ENCODE results near the gene GIMAP8.

GIMAP8 gene

DNA sequence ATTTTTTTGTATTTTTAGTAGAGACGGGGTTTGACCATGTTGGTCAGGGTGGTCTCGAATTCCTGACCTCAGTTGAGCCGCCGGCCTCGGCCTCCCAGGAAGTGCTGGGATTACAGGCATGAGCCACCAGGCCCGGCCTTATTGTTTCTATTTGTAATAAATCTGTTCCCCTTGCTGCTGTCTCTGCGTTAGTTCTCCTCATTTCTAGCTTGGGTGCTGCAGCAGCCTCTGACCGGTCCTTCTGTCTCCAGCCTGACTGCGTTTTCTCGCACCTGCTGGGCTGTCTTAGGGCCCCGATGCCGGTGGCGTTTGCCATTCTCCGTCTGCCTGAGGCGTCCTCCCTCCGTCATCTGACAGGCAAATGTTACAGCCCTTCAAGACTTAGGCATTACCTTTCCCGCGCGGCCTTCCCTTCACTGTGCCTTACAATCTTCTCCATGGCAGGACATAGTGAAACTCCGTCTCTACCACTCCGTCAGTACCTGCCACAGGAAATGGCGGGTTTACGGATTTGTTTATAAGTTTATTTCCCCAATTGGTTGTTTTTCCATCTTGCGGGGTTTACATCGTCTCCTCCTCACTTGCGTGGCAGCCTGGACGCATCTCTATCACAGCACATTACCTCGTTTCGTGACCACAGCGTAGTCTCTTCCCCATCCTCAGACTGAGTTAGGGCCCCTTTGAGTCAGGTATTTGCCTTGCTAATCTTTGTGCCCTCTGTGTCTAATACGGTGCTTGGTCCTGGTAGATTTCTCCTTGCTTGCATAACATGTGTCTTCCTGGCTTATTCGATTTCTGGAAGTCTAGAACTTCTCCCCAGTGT is 2.3 kb upstream of the GIMAP8 start:
- Histone ChIP-seq H3K9me3 (ENCODE audit: control insufficient read depth, insufficient read depth, low read depth, low read length) (no peaks in the 10 kb centered on the region), H3K36me3 (ENCODE audit: control insufficient read depth in 2 of 2, insufficient read depth in 1 of 2, low read length in 2 of 2) (no peaks in the 10 kb centered on the region), H3K4me3 (ENCODE audit: low read depth, low read length) (no peak overlapping the region), H3K27ac (ENCODE audit: extremely low read depth, low read depth, low read length) (no peak overlapping the region), H3K4me1 (ENCODE audit: control insufficient read depth, insufficient read depth, low read length) (no peaks in the 10 kb centered on the region)
- ChIA-PET POLR2A (no interaction called here), CTCF (interaction anchor here (0.6 to 1.7 kb wide), 18 partner anchors 8 to 537 kb away, joined by 3 to 10 read pairs (median 4); no protein-coding TSS in a partner anchor)
- TF ChIP-seq, protein P1, sequence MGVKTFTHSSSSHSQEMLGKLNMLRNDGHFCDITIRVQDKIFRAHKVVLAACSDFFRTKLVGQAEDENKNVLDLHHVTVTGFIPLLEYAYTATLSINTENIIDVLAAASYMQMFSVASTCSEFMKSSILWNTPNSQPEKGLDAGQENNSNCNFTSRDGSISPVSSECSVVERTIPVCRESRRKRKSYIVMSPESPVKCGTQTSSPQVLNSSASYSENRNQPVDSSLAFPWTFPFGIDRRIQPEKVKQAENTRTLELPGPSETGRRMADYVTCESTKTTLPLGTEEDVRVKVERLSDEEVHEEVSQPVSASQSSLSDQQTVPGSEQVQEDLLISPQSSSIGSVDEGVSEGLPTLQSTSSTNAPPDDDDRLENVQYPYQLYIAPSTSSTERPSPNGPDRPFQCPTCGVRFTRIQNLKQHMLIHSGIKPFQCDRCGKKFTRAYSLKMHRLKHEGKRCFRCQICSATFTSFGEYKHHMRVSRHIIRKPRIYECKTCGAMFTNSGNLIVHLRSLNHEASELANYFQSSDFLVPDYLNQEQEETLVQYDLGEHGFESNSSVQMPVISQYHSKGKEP (tag by site-specific recombination; IDR thresholded peaks at IDR 0.05): no peak
- TF ChIP-seq ZNF138 (tag by site-specific recombination; IDR thresholded peaks at IDR 0.05; ENCODE audit: borderline replicate concordance) (no peak), ZFP3 (tag by site-specific recombination; IDR thresholded peaks at IDR 0.05; ENCODE audit: low read depth) (no peak), ZNF311 (tag by site-specific recombination; IDR thresholded peaks at IDR 0.05; ENCODE audit: borderline replicate concordance) (no peak), ZNF707 (tag by site-specific recombination; IDR thresholded peaks at IDR 0.05) (no peak), TSHZ1 (tag by site-specific recombination; IDR thresholded peaks at IDR 0.05; ENCODE audit: borderline replicate concordance) (no peak), ZNF610 (tag by site-specific recombination; IDR thresholded peaks at IDR 0.05; ENCODE audit: borderline replicate concordance) (no peak), CTCF (tag by site-specific recombination; IDR thresholded peaks at IDR 0.05) (no peak), EGR2 (tag by site-specific recombination; IDR thresholded peaks at IDR 0.05; ENCODE audit: low read depth) (no peak), ZNF549 (tag by site-specific recombination; IDR thresholded peaks at IDR 0.05) (no peak), ZBTB17 (tag by site-specific recombination; IDR thresholded peaks at IDR 0.05) (no peak), OSR2 (tag by site-specific recombination; IDR thresholded peaks at IDR 0.05) (no peak), ZNF302 (tag by site-specific recombination; IDR thresholded peaks at IDR 0.05; ENCODE audit: low read depth) (no peak), YY2 (tag by site-specific recombination; IDR thresholded peaks at IDR 0.05) (no peak), ZNF26 (tag by site-specific recombination; IDR thresholded peaks at IDR 0.05) (no peak), ZNF239 (tag by site-specific recombination; IDR thresholded peaks at IDR 0.05) (no peak)
- TF ChIP-seq, protein P2, sequence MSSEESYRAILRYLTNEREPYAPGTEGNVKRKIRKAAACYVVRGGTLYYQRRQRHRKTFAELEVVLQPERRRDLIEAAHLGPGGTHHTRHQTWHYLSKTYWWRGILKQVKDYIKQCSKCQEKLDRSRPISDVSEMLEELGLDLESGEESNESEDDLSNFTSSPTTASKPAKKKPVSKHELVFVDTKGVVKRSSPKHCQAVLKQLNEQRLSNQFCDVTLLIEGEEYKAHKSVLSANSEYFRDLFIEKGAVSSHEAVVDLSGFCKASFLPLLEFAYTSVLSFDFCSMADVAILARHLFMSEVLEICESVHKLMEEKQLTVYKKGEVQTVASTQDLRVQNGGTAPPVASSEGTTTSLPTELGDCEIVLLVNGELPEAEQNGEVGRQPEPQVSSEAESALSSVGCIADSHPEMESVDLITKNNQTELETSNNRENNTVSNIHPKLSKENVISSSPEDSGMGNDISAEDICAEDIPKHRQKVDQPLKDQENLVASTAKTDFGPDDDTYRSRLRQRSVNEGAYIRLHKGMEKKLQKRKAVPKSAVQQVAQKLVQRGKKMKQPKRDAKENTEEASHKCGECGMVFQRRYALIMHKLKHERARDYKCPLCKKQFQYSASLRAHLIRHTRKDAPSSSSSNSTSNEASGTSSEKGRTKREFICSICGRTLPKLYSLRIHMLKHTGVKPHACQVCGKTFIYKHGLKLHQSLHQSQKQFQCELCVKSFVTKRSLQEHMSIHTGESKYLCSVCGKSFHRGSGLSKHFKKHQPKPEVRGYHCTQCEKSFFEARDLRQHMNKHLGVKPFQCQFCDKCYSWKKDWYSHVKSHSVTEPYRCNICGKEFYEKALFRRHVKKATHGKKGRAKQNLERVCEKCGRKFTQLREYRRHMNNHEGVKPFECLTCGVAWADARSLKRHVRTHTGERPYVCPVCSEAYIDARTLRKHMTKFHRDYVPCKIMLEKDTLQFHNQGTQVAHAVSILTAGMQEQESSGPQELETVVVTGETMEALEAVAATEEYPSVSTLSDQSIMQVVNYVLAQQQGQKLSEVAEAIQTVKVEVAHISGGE (tag by site-specific recombination; conservative IDR thresholded peaks at IDR 0.05; ENCODE audit: low read depth): no peak
- TF ChIP-seq, protein P3, sequence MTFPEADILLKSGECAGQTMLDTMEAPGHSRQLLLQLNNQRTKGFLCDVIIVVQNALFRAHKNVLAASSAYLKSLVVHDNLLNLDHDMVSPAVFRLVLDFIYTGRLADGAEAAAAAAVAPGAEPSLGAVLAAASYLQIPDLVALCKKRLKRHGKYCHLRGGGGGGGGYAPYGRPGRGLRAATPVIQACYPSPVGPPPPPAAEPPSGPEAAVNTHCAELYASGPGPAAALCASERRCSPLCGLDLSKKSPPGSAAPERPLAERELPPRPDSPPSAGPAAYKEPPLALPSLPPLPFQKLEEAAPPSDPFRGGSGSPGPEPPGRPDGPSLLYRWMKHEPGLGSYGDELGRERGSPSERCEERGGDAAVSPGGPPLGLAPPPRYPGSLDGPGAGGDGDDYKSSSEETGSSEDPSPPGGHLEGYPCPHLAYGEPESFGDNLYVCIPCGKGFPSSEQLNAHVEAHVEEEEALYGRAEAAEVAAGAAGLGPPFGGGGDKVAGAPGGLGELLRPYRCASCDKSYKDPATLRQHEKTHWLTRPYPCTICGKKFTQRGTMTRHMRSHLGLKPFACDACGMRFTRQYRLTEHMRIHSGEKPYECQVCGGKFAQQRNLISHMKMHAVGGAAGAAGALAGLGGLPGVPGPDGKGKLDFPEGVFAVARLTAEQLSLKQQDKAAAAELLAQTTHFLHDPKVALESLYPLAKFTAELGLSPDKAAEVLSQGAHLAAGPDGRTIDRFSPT (tag by site-specific recombination; IDR thresholded peaks at IDR 0.05): no peak

Data from HEK293 (cell line).